Mesothelial cell of epicardium (in vitro differentiated cells): ENCODE results near the gene PLEKHA5. TPM values are rescaled to one million over a fixed set of nuclear protein-coding genes. Genes with fewer than 3 reads are reported as not detected.
A peak's percentile ranks its signal among the peaks of the same experiment; 100 is the strongest.

Experiments
- DNase-seq, 2 experiments: peaks; one replicate each; pipeline ENCODE4 v3.0.0; 2021; ENCODE audit warnings: low spot score in 2 of 2; ENCODE audit not compliant: unreplicated experiment in 2 of 2
- H3K27ac Mint-ChIP-seq: 2 replicates; pipeline ENCODE4 v1.8.0; 2021; ENCODE audit warnings: mixed read lengths
- H3K27me3 Mint-ChIP-seq: 2 replicates; pipeline ENCODE4 v1.8.0; 2021; ENCODE audit warnings: low read depth, mixed read lengths
- H3K36me3 Mint-ChIP-seq: 2 replicates; pipeline ENCODE4 v1.8.0; 2021; ENCODE audit warnings: mixed read lengths
- H3K4me1 Mint-ChIP-seq: 2 replicates; pipeline ENCODE4 v1.8.0; 2021; ENCODE audit warnings: mixed read lengths
- H3K4me3 Mint-ChIP-seq: 2 replicates; pipeline ENCODE4 v1.8.0; 2021; ENCODE audit warnings: mild to moderate bottlenecking, moderate library complexity, mixed read lengths
- H3K9me3 Mint-ChIP-seq: 2 replicates; pipeline ENCODE4 v1.8.0; 2021; ENCODE audit warnings: mixed read lengths
- CTCF ChIP-seq: fragments of 200-600 bp; sonication (generic); IDR thresholded peaks from one replicate; pipeline ENCODE4 v1.5.0; 2021; ENCODE audit warnings: antibody characterized with exemption; ENCODE audit not compliant: unreplicated experiment
- total RNA-seq: library from RNA; stranded (reverse); gene quantifications from 3 replicates; pipeline ENCODE4 v1.2.1, GENCODE V29; 2021

PLEKHA5 gene
- total RNA-seq, 1 donor from 2014 or later = 52.0 TPM

DNA sequence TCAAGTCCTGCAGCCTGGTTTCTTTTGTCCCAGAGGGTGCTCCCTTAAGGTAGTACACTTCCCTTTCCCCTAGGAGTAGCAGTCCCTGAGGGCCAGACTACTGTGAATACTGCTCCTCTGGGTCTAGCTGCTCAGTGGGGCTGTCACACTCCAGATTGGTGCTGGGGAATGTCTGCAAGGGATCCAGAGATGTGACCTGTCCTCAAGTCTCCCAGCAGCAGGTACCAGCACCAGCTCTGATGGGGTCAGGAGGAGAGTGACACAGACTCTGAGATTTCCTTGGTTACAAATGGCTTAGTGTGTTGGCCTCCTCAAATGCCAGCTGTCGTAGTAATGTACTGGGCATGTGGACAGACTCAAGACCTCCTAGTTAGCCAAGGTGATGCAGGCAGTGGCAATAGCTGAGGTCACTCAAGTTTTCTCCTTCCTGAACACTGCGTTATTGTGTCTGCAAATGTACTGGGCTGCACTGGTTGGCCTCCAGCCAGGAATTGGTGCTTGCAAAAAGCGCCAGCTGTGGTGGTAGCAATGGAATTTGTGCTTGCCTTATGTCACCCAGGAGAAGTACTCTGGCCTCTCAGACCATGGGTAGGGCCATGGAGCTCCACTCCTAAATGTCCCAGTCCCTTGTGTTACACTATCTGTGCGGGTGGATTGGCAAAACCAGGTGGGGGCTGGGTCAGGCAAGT lies 273.4 kb downstream of the PLEKHA5 start:
- Mint-ChIP-seq H3K9me3 (peaks cover 4% of the 10 kb centered on the region), H3K4me3 (no peak overlapping the region), H3K4me1 (peaks cover 8% of the 10 kb centered on the region), H3K27ac (no peak overlapping the region), H3K27me3 (no peaks in the 10 kb centered on the region), H3K36me3 (no peaks in the 10 kb centered on the region)
- TF ChIP-seq CTCF = no peak
- no peak for DNase-seq

- no peaks in the 10 kb centered on the region for H3K36me3 Mint-ChIP-seq
- TF ChIP-seq CTCF = no peak
Measured at GRCh38 chr12:19404242-19404880, 274.8 kb downstream of the PLEKHA5 start.

DNA sequence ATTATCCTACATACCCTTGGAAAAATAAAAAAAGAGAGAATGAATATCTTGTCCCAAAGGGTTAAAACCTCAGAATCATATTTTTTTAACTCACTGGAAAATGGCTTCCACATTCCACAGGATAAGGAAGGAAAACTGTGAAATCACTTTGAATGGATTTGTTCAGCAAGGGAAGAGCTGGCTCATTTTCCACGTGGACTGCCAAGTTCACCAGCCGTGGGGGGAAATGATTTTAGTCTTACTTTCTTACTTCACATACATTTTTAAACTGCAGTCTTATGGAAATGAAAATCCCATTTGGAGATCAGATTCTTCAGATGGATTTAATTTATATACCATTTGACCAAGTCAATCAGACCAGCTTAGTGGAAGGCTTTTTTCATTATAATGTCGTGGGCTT lies 279.8 kb downstream of the PLEKHA5 start:
- Mint-ChIP-seq H3K4me1 (peaks cover 22% of the 10 kb centered on the region), H3K27ac (peak overlapping the region; percentile 85), H3K27me3 (no peaks in the 10 kb centered on the region), H3K4me3 (no peak overlapping the region), H3K36me3 (no peaks in the 10 kb centered on the region), H3K9me3 (peaks cover under 1% of the 10 kb centered on the region)
- DNase-seq = no peak
- no peak for TF ChIP-seq CTCF

More at GRCh38 chr12:19404242-19404880, 274.8 kb downstream of the PLEKHA5 start:
- H3K4me3 Mint-ChIP-seq = no peak overlapping the region
- H3K9me3 Mint-ChIP-seq = peaks cover 4% of the 10 kb centered on the region
- peaks cover 11% of the 10 kb centered on the region for H3K4me1 Mint-ChIP-seq
- H3K27me3 Mint-ChIP-seq = no peaks in the 10 kb centered on the region
- no peak overlapping the region for H3K27ac Mint-ChIP-seq
- DNase-seq = no peak

- Mint-ChIP-seq H3K27me3 (no peaks in the 10 kb centered on the region), H3K27ac (peak overlapping the region; percentile 81), H3K4me1 (peaks cover 22% of the 10 kb centered on the region), H3K4me3 (no peak overlapping the region), H3K36me3 (no peaks in the 10 kb centered on the region), H3K9me3 (no peaks in the 10 kb centered on the region)
- DNase-seq = no peak
- TF ChIP-seq CTCF = no peak
Measured at GRCh38 chr12:19410211-19410610, 280.7 kb downstream of the PLEKHA5 start.

- TF ChIP-seq CTCF = no peak
- Mint-ChIP-seq H3K36me3 (no peaks in the 10 kb centered on the region), H3K9me3 (no peaks in the 10 kb centered on the region), H3K4me3 (no peak overlapping the region), H3K27ac (peak overlapping the region; percentile 81), H3K27me3 (no peaks in the 10 kb centered on the region), H3K4me1 (peaks cover 22% of the 10 kb centered on the region)
- DNase-seq = no peak
Measured at GRCh38 chr12:19410629-19411185, 281.2 kb downstream of the PLEKHA5 start.
